Neuronal stem cell (in vitro differentiated cells): ENCODE data around the gene BUD23.
A peak's percentile ranks its signal among the peaks of the same experiment; 100 is the strongest.
"Not testable (repeated sequence)": the region's sequence is repeated elsewhere in the genome, so short reads cannot be mapped to it uniquely, and the experiment has no call there.

ENCODE experiments used
- DNase-seq: peaks from one replicate; pipeline ENCODE4 v3.0.0-alpha.2; 2013; ENCODE audit warnings: low spot score
- H2AFZ ChIP-seq: one replicate; pipeline ENCODE4 v1.6.1; 2013; ENCODE audit warnings: mild to moderate bottlenecking, low read length, inconsistent platforms
- H2AK5ac ChIP-seq: 2 replicates; pipeline ENCODE4 v1.6.1; 2013; ENCODE audit warnings: low read depth, mild to moderate bottlenecking, inconsistent platforms, low read length, moderate library complexity, mixed read lengths
- H2BK120ac ChIP-seq: 2 replicates; pipeline ENCODE4 v1.6.1; 2013; ENCODE audit warnings: low read depth, mild to moderate bottlenecking, inconsistent platforms, low read length, moderate library complexity, mixed read lengths
- H2BK12ac ChIP-seq: one replicate; pipeline ENCODE4 v1.6.1; 2013; ENCODE audit warnings: low read length, inconsistent platforms
- H2BK15ac ChIP-seq: 2 replicates; pipeline ENCODE4 v1.6.1; 2013; ENCODE audit warnings: mild to moderate bottlenecking, low read length, inconsistent platforms, mixed read lengths
- H2BK5ac ChIP-seq: one replicate; pipeline ENCODE4 v1.6.1; 2013; ENCODE audit warnings: inconsistent platforms, mild to moderate bottlenecking, low read length, moderate library complexity
- H3K14ac ChIP-seq: one replicate; pipeline ENCODE4 v1.6.1; 2013; ENCODE audit warnings: low read length, inconsistent platforms
- H3K18ac ChIP-seq: 2 replicates; pipeline ENCODE4 v1.6.1; 2013; ENCODE audit warnings: low read length, inconsistent platforms
- H3K23ac ChIP-seq: 2 replicates; pipeline ENCODE4 v1.6.1; 2013; ENCODE audit warnings: low read depth, mild to moderate bottlenecking, mixed read lengths, low read length, inconsistent platforms; ENCODE audit not compliant: poor library complexity
- H3K27ac ChIP-seq: replicated peaks from 3 replicates; pipeline ENCODE4 v1.5.1; 2013; ENCODE audit warnings: low read length, inconsistent platforms
- H3K27me3 ChIP-seq, 3 experiments: 2 replicates each; pipeline ENCODE4 v1.6.1; 2013; ENCODE audit warnings: low read length in 3 of 3, mild to moderate bottlenecking in 2 of 3, inconsistent platforms in 1 of 3, low read depth in 1 of 3, mixed read lengths in 1 of 3, moderate library complexity in 1 of 3; ENCODE audit not compliant: control insufficient read depth in 3 of 3, insufficient read depth in 3 of 3
- H3K36me3 ChIP-seq, 2 donors: replicated peaks in 1 of 2; 2 replicates each; pipeline ENCODE4 v1.6.1; 2013; ENCODE audit warnings: low read length in 2 of 2; ENCODE audit not compliant: control insufficient read depth in 2 of 2, insufficient read depth in 2 of 2
- H3K4ac ChIP-seq: 2 replicates; pipeline ENCODE4 v1.6.1; 2013; ENCODE audit warnings: inconsistent platforms, mild to moderate bottlenecking, low read length, moderate library complexity
- H3K4me1 ChIP-seq, 2 donors: 1 replicate in 1 of 2; 2 replicates in 1 of 2; pipeline ENCODE4 v1.6.1; 2013; ENCODE audit warnings: low read length in 2 of 2, low read depth in 1 of 2; ENCODE audit not compliant: control insufficient read depth in 2 of 2, insufficient read depth in 1 of 2
- H3K4me2 ChIP-seq: one replicate; pipeline ENCODE4 v1.6.1; 2013; ENCODE audit warnings: mild to moderate bottlenecking, low read length, inconsistent platforms; ENCODE audit not compliant: insufficient read depth, poor library complexity, severe bottlenecking
- H3K4me3 ChIP-seq, 2 donors: 2 replicates each; pipeline ENCODE4 v1.5.1; 2013; ENCODE audit warnings: low read length in 2 of 2, mild to moderate bottlenecking in 2 of 2, inconsistent platforms in 1 of 2, moderate library complexity in 1 of 2
- H3K79me1 ChIP-seq: one replicate; pipeline ENCODE4 v1.6.1; 2013; ENCODE audit warnings: low read depth, mild to moderate bottlenecking, inconsistent platforms, low read length, moderate library complexity
- H3K9ac ChIP-seq: one replicate; pipeline ENCODE4 v1.6.1; 2013; ENCODE audit warnings: mild to moderate bottlenecking, low read depth, low read length, inconsistent platforms; ENCODE audit not compliant: poor library complexity
- H3K9me3 ChIP-seq, 2 donors: replicated peaks in 1 of 2; 2 replicates each; pipeline versions ENCODE3 to v1.6.1; 2013; ENCODE audit warnings: low read length in 2 of 2, mild to moderate bottlenecking in 2 of 2, inconsistent platforms in 1 of 2, low read depth in 1 of 2, mixed read lengths in 1 of 2, moderate library complexity in 1 of 2; ENCODE audit not compliant: control insufficient read depth in 2 of 2, insufficient read depth in 1 of 2
- H4K8ac ChIP-seq: one replicate; pipeline ENCODE4 v1.6.1; 2013; ENCODE audit warnings: low read depth, mild to moderate bottlenecking, inconsistent platforms, low read length, moderate library complexity
- H4K91ac ChIP-seq: one replicate; pipeline ENCODE4 v1.6.1; 2013; ENCODE audit warnings: low read length, low read depth, mild to moderate bottlenecking, inconsistent platforms; ENCODE audit not compliant: poor library complexity
- WGBS, 2 donors: extraction: QIAGEN DNeasy Blood & Tissue Kit; methylation state at CpG; one replicate each; pipeline ENCODE4 v1.1.7; 2013; ENCODE audit warnings: missing lambda C conversion rate in 2 of 2, mixed read lengths in 1 of 2; ENCODE audit not compliant: insufficient read length in 2 of 2, insufficient replicate concordance in 1 of 2; ENCODE audit errors: extremely low coverage in 2 of 2; 5-methylcytosine and 5-hydroxymethylcytosine counted together

BUD23 gene

DNA sequence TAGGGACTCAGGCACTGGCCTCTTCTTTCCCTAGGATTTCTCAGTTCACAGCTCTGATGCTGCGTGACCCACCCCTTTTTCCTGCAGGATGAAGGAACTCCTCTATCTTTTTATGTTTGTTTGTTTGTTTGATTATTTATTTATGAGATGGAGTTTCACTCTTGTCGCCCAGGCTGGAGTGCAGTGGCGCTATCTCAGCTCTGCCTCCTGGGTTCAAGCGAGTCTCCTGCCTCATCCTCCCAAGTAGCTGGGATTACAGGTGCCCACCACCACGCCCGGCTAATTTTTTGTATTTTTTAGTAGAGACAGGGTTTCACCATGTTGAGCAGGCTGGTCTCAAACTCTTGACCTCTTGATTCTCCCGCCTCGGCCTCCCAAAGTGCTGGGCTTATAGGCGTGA, 37.0 kb downstream of the BUD23 start:
- not testable (repeated sequence) for H3K9me3 ChIP-seq, H2BK120ac ChIP-seq, H3K4me3 ChIP-seq, H3K36me3 ChIP-seq, H3K4me1 ChIP-seq, H3K4me2 ChIP-seq, H2BK5ac ChIP-seq, H3K18ac ChIP-seq, H3K9ac ChIP-seq, H2BK12ac ChIP-seq, H4K91ac ChIP-seq, H2BK15ac ChIP-seq, H4K8ac ChIP-seq, H3K23ac ChIP-seq, DNase-seq, H3K14ac ChIP-seq, H3K4ac ChIP-seq, H3K27ac ChIP-seq, H2AFZ ChIP-seq
- WGBS, 2 donors, result no CpG with 5 or more reads among the region's 9 CpGs
- Histone ChIP-seq H2AK5ac (peak overlapping the region; percentile 1), H3K27me3 (peaks cover 0 to 27% (median 8%) of the 10 kb centered on the region in 3 experiments), H3K79me1 (peaks cover 10% of the 10 kb centered on the region)

GRCh38 chr7:73721377-73721817, 38.0 kb downstream of the BUD23 start:
- Histone ChIP-seq H3K4me2 (no peak overlapping the region), H2BK5ac (no peak overlapping the region), H3K36me3 (no peaks in the 10 kb centered on the region), H4K91ac (no peak overlapping the region), H3K18ac (peak overlapping the region; percentile 19), H2BK120ac (no peak overlapping the region), H2AFZ (no peak overlapping the region), H3K27ac (no peak overlapping the region), H3K4ac (no peak overlapping the region), H3K9ac (no peak overlapping the region), H3K79me1 (peaks cover 10% of the 10 kb centered on the region), H3K23ac (no peak overlapping the region), H3K14ac (no peak overlapping the region), H3K9me3 (no peaks in the 10 kb centered on the region), H3K4me3 (no peak overlapping the region), H2BK15ac (peak overlapping the region; percentile 93), H2AK5ac (peak overlapping the region; percentile 89), H4K8ac (no peak overlapping the region), H2BK12ac (peak overlapping the region; percentile 73), H3K4me1 (peaks cover 0 to 4% of the 10 kb centered on the region in 2 donors), H3K27me3 (peaks cover 0 to 27% (median 8%) of the 10 kb centered on the region in 3 experiments)
- WGBS, 2 donors, result no CpG with 5 or more reads among the region's 3 CpGs
- no peak for DNase-seq

GRCh38 chr7:73722182-73722581, 38.8 kb downstream of the BUD23 start:
- not testable (repeated sequence) for H2AFZ ChIP-seq, H3K36me3 ChIP-seq, H3K23ac ChIP-seq, H2AK5ac ChIP-seq, H3K9me3 ChIP-seq, H3K18ac ChIP-seq, H4K91ac ChIP-seq, H3K4me1 ChIP-seq, H3K4me3 ChIP-seq, DNase-seq, H3K27ac ChIP-seq, H2BK120ac ChIP-seq, H2BK12ac ChIP-seq, H3K4ac ChIP-seq, H3K4me2 ChIP-seq, H2BK5ac ChIP-seq, H3K14ac ChIP-seq, H4K8ac ChIP-seq, H2BK15ac ChIP-seq, H3K9ac ChIP-seq
- peaks cover 0 to 32% (median 8%) of the 10 kb centered on the region in 3 experiments for H3K27me3 ChIP-seq
- peaks cover 10% of the 10 kb centered on the region for H3K79me1 ChIP-seq
- no CpG with 5 or more reads among the region's 4 CpGs for WGBS, 2 donors

- Histone ChIP-seq H2BK12ac (no peak overlapping the region), H3K9ac (no peak overlapping the region), H3K4me3 (no peak overlapping the region), H3K4me2 (no peak overlapping the region), H2BK15ac (no peak overlapping the region), H2BK5ac (no peak overlapping the region), H2BK120ac (no peak overlapping the region), H3K14ac (no peak overlapping the region), H3K36me3 (no peaks in the 10 kb centered on the region), H3K9me3 (no peaks in the 10 kb centered on the region), H3K23ac (no peak overlapping the region), H3K4me1 (peaks cover 0 to 4% of the 10 kb centered on the region in 2 donors), H3K27me3 (peaks cover 0 to 33% (median 8%) of the 10 kb centered on the region in 3 experiments), H4K91ac (no peak overlapping the region), H3K27ac (no peak overlapping the region), H3K79me1 (peaks cover 8% of the 10 kb centered on the region), H2AFZ (no peak overlapping the region), H4K8ac (no peak overlapping the region), H3K4ac (no peak overlapping the region), H3K18ac (no peak overlapping the region), H2AK5ac (no peak overlapping the region)
- DNase-seq, result no peak
- no CpG with 5 or more reads among the region's 6 CpGs for WGBS, 2 donors
These were observed 39.4 kb downstream of the BUD23 start for GRCh38 chr7:73722785-73723184.
